ENCODE data around the gene GAB2. TPM values are rescaled to one million over a fixed set of nuclear protein-coding genes. Genes with fewer than 3 reads are reported as not detected.

Gene GAB2
- total RNA-seq, 6 experiments from 2014 or later: 3.8 to 10.2 (median 4.5) TPM

GRCh38 chr11:78189851-78190250 lies 227.8 kb downstream of the GAB2 start:
- DNase-seq: no peak
- H3K27me3 ChIP-seq: no peaks in the 10 kb centered on the region
- ATAC-seq: no peak
- H3K27ac ChIP-seq: peak overlapping the region in 1 of 3 donors; percentile 12
- TF ChIP-seq, protein P1, sequence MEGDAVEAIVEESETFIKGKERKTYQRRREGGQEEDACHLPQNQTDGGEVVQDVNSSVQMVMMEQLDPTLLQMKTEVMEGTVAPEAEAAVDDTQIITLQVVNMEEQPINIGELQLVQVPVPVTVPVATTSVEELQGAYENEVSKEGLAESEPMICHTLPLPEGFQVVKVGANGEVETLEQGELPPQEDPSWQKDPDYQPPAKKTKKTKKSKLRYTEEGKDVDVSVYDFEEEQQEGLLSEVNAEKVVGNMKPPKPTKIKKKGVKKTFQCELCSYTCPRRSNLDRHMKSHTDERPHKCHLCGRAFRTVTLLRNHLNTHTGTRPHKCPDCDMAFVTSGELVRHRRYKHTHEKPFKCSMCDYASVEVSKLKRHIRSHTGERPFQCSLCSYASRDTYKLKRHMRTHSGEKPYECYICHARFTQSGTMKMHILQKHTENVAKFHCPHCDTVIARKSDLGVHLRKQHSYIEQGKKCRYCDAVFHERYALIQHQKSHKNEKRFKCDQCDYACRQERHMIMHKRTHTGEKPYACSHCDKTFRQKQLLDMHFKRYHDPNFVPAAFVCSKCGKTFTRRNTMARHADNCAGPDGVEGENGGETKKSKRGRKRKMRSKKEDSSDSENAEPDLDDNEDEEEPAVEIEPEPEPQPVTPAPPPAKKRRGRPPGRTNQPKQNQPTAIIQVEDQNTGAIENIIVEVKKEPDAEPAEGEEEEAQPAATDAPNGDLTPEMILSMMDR (IDR thresholded peaks at IDR 0.05): no peak
- no peak for TF ChIP-seq POLR2A (IDR thresholded peaks at IDR 0.05)
- H3K4me3 ChIP-seq: peak overlapping the region in 1 of 3 donors; percentile 78
- H3K4me1 ChIP-seq: peaks cover 0 to 48% (median 10%) of the 10 kb centered on the region in 4 donors
- H3K36me3 ChIP-seq: no peaks in the 10 kb centered on the region
- H3K9me3 ChIP-seq: no peaks in the 10 kb centered on the region
- WGBS (ENCODE audit: insufficient coverage, low coverage, low lambda C conversion rate, missing lambda C conversion rate): 30% methylated on average over 1 of the region's 3 CpGs
- intact Hi-C loops (cut with DNase I): no loop called here

DNA sequence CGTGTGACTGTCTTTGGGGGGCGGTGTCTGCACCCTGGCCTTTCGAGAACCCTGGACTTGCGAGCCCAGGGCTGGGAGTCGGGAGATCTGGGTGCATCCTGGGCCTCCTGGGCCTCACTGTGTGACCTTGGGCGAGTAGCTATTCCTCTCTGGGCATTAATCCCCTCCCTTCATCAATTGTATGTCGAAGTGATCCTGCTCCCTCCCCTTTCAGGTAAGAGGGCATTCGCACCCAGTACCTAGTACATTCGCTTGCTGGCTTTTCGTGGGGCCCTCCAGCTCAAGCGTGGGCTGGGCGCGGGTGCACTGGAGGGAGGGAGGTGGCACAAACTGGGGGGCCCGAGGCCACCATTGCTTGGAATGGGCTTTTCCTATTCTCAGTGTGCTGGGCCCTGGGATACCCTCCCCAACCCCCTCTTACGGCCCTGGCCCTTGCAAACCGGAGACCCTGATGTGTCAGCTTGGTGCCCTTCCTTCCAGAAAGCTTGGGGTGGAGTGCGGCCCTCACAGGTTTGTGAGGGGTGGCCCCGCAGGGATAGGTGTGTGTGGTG lies 228.4 kb downstream of the GAB2 start:
- Histone ChIP-seq H3K4me3 (peak overlapping the region; percentile 78 to 92 (median 85)), H3K27me3 (no peaks in the 10 kb centered on the region), H3K36me3 (no peaks in the 10 kb centered on the region), H3K27ac (peak overlapping the region; percentile 86 to 96 (median 94)), H3K4me1 (peaks cover 0 to 50% (median 11%) of the 10 kb centered on the region in 4 donors), H3K9me3 (no peaks in the 10 kb centered on the region)
- WGBS (ENCODE audit: insufficient coverage, low coverage, low lambda C conversion rate, missing lambda C conversion rate): 20% methylated on average over 7 of the region's 18 CpGs
- ATAC-seq: no peak
- no peak for TF ChIP-seq POLR2A (IDR thresholded peaks at IDR 0.05)
- TF ChIP-seq, protein P1 (IDR thresholded peaks at IDR 0.05): no peak
- intact Hi-C loops (cut with DNase I): no loop called here
- DNase-seq: no peak

- peak; percentile 85 to 96 (median 90) for ATAC-seq
- TF ChIP-seq, protein P1 (IDR thresholded peaks at IDR 0.05): no peak
- peak; percentile 85 for TF ChIP-seq POLR2A (IDR thresholded peaks at IDR 0.05)
- intact Hi-C loops (cut with DNase I): no loop called here
- no peaks in the 10 kb centered on the region for H3K9me3 ChIP-seq
- WGBS (ENCODE audit: insufficient coverage, low coverage, low lambda C conversion rate, missing lambda C conversion rate): 0% methylated on average over 6 of the region's 74 CpGs
- H3K4me3 ChIP-seq: peak within 1 kb of the TSS; percentile 78 to 92 (median 85)
- peaks cover 0 to 50% (median 11%) of the 10 kb centered on the region in 4 donors for H3K4me1 ChIP-seq
- H3K27me3 ChIP-seq: no peaks in the 10 kb centered on the region
- peak within 1 kb of the TSS; percentile 86 to 96 (median 94) for H3K27ac ChIP-seq
- DNase-seq: peak; percentile 98 to 99 (median 98)
- no peaks in the 10 kb centered on the region for H3K36me3 ChIP-seq
These were observed 229.1 kb downstream of the GAB2 start, which contains the start of the genes KCTD21 and USP35 for GRCh38 chr11:78188286-78189173. KCTD21 (minus strand) TSS chr11:78188626; CDS start chr11:78174554, 14,072 bp downstream. USP35 (plus strand) TSS chr11:78188919; CDS start chr11:78196246, 7,327 bp downstream.

DNA sequence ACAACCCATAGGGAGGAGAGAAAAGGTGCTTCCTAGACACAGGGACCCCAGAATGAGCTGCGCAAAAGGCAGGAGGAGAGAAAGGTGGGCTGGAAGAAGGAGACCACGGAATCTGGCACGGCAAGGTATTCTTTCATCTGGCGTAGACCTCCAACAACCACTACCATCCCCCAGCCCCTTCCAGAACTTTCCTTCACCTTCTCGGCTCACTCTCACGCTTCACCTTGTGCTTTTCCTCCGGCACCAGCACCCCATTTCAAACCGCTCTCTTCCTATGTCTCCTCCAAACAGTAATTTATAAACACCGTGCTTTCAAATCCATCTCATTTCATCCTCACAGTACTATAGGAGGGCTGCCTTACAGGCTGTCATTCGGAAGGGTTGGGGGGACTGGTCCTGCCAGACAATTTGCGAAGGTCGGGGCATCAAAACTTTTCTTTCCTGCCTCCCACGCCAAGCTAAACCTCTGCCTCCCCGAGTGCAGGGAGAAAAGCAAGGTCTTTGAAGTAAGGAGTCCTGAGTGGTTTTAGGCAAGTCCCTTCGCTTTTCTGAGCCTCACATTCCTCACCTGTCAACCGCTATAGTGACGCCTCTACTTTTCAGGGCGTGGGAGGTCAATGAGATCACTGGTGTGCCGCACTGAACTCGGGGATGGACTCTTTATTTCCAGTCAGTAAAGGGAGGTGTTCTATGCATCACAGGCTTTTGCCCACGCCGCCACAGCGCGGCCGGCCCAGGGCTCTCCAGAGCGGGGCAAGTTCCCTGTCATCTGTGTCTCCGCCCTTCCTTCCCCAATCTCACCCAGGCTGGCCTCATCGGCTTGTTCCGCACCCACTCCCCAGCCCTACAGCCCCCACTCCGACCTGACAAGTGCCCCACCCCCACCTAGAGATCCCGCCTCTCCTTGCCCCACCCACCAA lies 230.0 kb downstream of the GAB2 start:
- peak in 3 of 4 donors; percentile 36 to 46 (median 43) for ATAC-seq
- H3K4me1 ChIP-seq: peaks cover 0 to 44% (median 11%) of the 10 kb centered on the region in 4 donors
- peak overlapping the region; percentile 78 to 92 (median 85) for H3K4me3 ChIP-seq
- H3K27ac ChIP-seq: peak overlapping the region; percentile 86 to 96 (median 94)
- no peaks in the 10 kb centered on the region for H3K9me3 ChIP-seq
- TF ChIP-seq POLR2A (IDR thresholded peaks at IDR 0.05): no peak
- TF ChIP-seq, protein P1 (IDR thresholded peaks at IDR 0.05): no peak
- H3K36me3 ChIP-seq: no peaks in the 10 kb centered on the region
- no peak for DNase-seq
- 10% methylated on average over 23 of the region's 31 CpGs for WGBS (ENCODE audit: insufficient coverage, low coverage, low lambda C conversion rate, missing lambda C conversion rate)
- intact Hi-C loops (cut with DNase I): no loop called here
- H3K27me3 ChIP-seq: no peaks in the 10 kb centered on the region
